Smooth muscle cell (in vitro differentiated cells): ENCODE data around the gene TMPRSS2. TPM values are rescaled to one million over a fixed set of nuclear protein-coding genes. Genes with fewer than 3 reads are reported as not detected.

Experiments used
- DNase-seq: peaks from one replicate; lab custom pipeline; 2025; ENCODE audit not compliant: unreplicated experiment; lab: John Stamatoyannopoulos, UW
- H2AFZ ChIP-seq: fragments of 200-600 bp; sonication (generic); 2 replicates; pipeline ENCODE4 v1.6.0; 2016; ENCODE audit warnings: antibody characterized with exemption, low read depth, mild to moderate bottlenecking
- H3F3A ChIP-seq: fragments of 200-600 bp; sonication (generic); 2 replicates; pipeline ENCODE4 v1.6.0; 2017; ENCODE audit warnings: antibody characterized with exemption, low read depth
- H3K27ac ChIP-seq: fragments of 200-600 bp; sonication (generic); 2 replicates; pipeline ENCODE4 v1.5.1; 2016; ENCODE audit warnings: low read depth, mild to moderate bottlenecking
- H3K27me3 ChIP-seq: fragments of 200-600 bp; sonication (generic); 2 replicates; pipeline ENCODE4 v1.6.1; 2016; ENCODE audit warnings: low read depth, mild to moderate bottlenecking
- H3K36me3 ChIP-seq: fragments of 200-600 bp; sonication (generic); 2 replicates; pipeline ENCODE4 v1.5.1; 2016; ENCODE audit warnings: low read depth
- H3K4me1 ChIP-seq: fragments of 200-600 bp; sonication (generic); 2 replicates; pipeline ENCODE4 v1.5.1; 2016; ENCODE audit warnings: low read depth
- H3K4me2 ChIP-seq: fragments of 200-600 bp; sonication (generic); 2 replicates; pipeline ENCODE4 v1.6.0; 2016; ENCODE audit warnings: mild to moderate bottlenecking
- H3K4me3 ChIP-seq: fragments of 200-600 bp; sonication (generic); 2 replicates; pipeline ENCODE4 v1.5.1; 2016; ENCODE audit warnings: mild to moderate bottlenecking
- H3K79me2 ChIP-seq: fragments of 200-600 bp; sonication (generic); 2 replicates; pipeline ENCODE4 v1.6.0; 2016; ENCODE audit warnings: low read depth, mild to moderate bottlenecking
- H3K9ac ChIP-seq: fragments of 200-600 bp; sonication (generic); 2 replicates; pipeline ENCODE4 v1.6.0; 2016; ENCODE audit warnings: low read depth
- H3K9me3 ChIP-seq: fragments of 200-600 bp; sonication (generic); replicated peaks from 2 replicates; pipeline ENCODE4 v1.5.1; 2016; ENCODE audit warnings: low read depth
- H4K20me1 ChIP-seq: fragments of 200-600 bp; sonication (generic); 2 replicates; pipeline ENCODE4 v1.6.0; 2016; ENCODE audit warnings: low read depth
- CTCF ChIP-seq: fragments of 200-600 bp; sonication (generic); IDR thresholded peaks from 2 replicates; pipeline ENCODE4 v1.5.1; 2017; ENCODE audit warnings: borderline replicate concordance, mild to moderate bottlenecking, antibody characterized with exemption; ENCODE audit not compliant: insufficient read depth, poor library complexity, severe bottlenecking
- WGBS: methylation state at CpG from one replicate; pipeline ENCODE4 v1.1.7; 2016; ENCODE audit warnings: low lambda C conversion rate; 5-methylcytosine and 5-hydroxymethylcytosine counted together
- polyA plus RNA-seq: library from polyadenylated mRNA; unstranded; fragments of >200 nt; fragmentation: Nextera tagmentation; extraction: Ambion mirVana; gene quantifications from 2 replicates; pipeline ENCODE4 v1.2.1, GENCODE V29; 2016
- total RNA-seq: library from RNA; depleted of rRNA; stranded (reverse); fragments of >200 nt; gene quantifications from 2 replicates; pipeline ENCODE4 v1.2.3, GENCODE V29; 2014

TMPRSS2 gene
- total and polyA plus RNA-seq, 2 experiments from 2014 or later: 0.39 to 1.3 TPM

- no peak for TF ChIP-seq CTCF
- Histone ChIP-seq H4K20me1 (no peaks in the 10 kb centered on the region), H3F3A (no peaks in the 10 kb centered on the region), H3K79me2 (no peaks in the 10 kb centered on the region), H3K4me2 (no peak overlapping the region), H3K27me3 (peaks cover 59% of the 10 kb centered on the region), H3K9ac (no peak overlapping the region), H3K4me1 (no peaks in the 10 kb centered on the region), H3K27ac (no peak overlapping the region), H3K9me3 (no peaks in the 10 kb centered on the region), H3K36me3 (no peaks in the 10 kb centered on the region), H3K4me3 (no peak overlapping the region), H2AFZ (no peak overlapping the region)
- WGBS: 96% methylated on average over 3 of the region's 3 CpGs
- no peak for DNase-seq
Measured at GRCh38 chr21:41429305-41429704, 78.7 kb downstream of the TMPRSS2 start.

GRCh38 chr21:41428847-41429246 is 79.1 kb downstream of the TMPRSS2 start:
- 87% methylated on average over 6 of the region's 6 CpGs for WGBS
- Histone ChIP-seq H2AFZ (no peak overlapping the region), H3K4me3 (no peak overlapping the region)

GRCh38 chr21:41428311-41428710 is 79.6 kb downstream of the TMPRSS2 start:
- Histone ChIP-seq H2AFZ (no peak overlapping the region), H3F3A (no peaks in the 10 kb centered on the region), H3K36me3 (no peaks in the 10 kb centered on the region), H3K27ac (no peak overlapping the region), H3K4me1 (no peaks in the 10 kb centered on the region), H3K9me3 (no peaks in the 10 kb centered on the region), H3K4me3 (no peak overlapping the region), H3K27me3 (peaks cover 59% of the 10 kb centered on the region), H4K20me1 (no peaks in the 10 kb centered on the region), H3K4me2 (no peak overlapping the region), H3K79me2 (no peaks in the 10 kb centered on the region), H3K9ac (no peak overlapping the region)
- TF ChIP-seq CTCF: no peak
- DNase-seq: no peak
- 93% methylated on average over 8 of the region's 8 CpGs for WGBS

More at GRCh38 chr21:41428847-41429246, 79.1 kb downstream of the TMPRSS2 start:
- H4K20me1 ChIP-seq: no peaks in the 10 kb centered on the region
- no peaks in the 10 kb centered on the region for H3K79me2 ChIP-seq
- TF ChIP-seq CTCF: no peak
- no peak overlapping the region for H3K4me2 ChIP-seq
- H3F3A ChIP-seq: no peaks in the 10 kb centered on the region
- H3K9me3 ChIP-seq: no peaks in the 10 kb centered on the region
- H3K4me1 ChIP-seq: no peaks in the 10 kb centered on the region
- H3K9ac ChIP-seq: no peak overlapping the region
- no peak for DNase-seq
- H3K36me3 ChIP-seq: no peaks in the 10 kb centered on the region
- H3K27me3 ChIP-seq: peaks cover 59% of the 10 kb centered on the region
- no peak overlapping the region for H3K27ac ChIP-seq

GRCh38 chr21:41427556-41427955 is 80.4 kb downstream of the TMPRSS2 start:
- Histone ChIP-seq H3K79me2 (no peaks in the 10 kb centered on the region), H3K9me3 (no peaks in the 10 kb centered on the region), H3K36me3 (no peaks in the 10 kb centered on the region), H4K20me1 (no peaks in the 10 kb centered on the region), H3K9ac (no peak overlapping the region), H2AFZ (no peak overlapping the region), H3F3A (no peaks in the 10 kb centered on the region), H3K4me3 (no peak overlapping the region), H3K27ac (no peak overlapping the region), H3K4me1 (no peaks in the 10 kb centered on the region), H3K27me3 (peaks cover 59% of the 10 kb centered on the region), H3K4me2 (no peak overlapping the region)
- 88% methylated on average over 8 of the region's 8 CpGs for WGBS
- TF ChIP-seq CTCF: no peak
- DNase-seq: no peak
